ENCODE results near the gene GNL2. TPM values are rescaled to one million over a fixed set of nuclear protein-coding genes. Genes with fewer than 3 reads are reported as not detected.

Gene GNL2
- total and polyA plus RNA-seq, 11 donors: 19.4 to 76.7 (median 25.1) TPM

DNA sequence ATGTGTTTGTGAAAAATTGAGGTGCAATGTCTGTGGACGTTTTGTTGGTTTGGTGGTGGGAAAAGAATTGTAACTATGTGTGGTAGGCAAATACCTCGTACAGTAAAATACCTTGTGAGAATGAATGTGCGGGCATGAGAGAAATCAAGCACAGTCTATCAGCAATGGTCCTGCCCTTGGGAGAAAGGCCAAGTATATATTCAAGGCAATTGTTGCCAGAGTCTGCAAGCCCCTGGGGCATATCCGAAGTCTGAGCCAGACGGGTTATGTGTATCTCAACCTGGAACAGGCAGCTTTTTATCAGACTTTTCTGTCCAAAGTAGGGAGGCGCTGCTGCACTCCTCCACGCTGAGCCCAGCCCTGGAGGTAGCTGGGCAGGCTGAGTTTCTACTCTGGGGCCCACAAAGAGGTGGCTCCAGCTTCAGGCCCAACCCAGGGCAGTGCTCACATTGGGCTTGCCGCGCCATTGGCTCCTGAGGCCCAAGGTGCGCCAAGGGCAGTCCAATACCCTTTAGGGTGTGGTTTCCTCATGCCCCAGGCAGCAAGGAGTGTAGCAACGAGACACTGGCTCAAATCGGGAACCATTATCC lies 9.4 kb upstream of the GNL2 start:
- TF ChIP-seq, protein P1, sequence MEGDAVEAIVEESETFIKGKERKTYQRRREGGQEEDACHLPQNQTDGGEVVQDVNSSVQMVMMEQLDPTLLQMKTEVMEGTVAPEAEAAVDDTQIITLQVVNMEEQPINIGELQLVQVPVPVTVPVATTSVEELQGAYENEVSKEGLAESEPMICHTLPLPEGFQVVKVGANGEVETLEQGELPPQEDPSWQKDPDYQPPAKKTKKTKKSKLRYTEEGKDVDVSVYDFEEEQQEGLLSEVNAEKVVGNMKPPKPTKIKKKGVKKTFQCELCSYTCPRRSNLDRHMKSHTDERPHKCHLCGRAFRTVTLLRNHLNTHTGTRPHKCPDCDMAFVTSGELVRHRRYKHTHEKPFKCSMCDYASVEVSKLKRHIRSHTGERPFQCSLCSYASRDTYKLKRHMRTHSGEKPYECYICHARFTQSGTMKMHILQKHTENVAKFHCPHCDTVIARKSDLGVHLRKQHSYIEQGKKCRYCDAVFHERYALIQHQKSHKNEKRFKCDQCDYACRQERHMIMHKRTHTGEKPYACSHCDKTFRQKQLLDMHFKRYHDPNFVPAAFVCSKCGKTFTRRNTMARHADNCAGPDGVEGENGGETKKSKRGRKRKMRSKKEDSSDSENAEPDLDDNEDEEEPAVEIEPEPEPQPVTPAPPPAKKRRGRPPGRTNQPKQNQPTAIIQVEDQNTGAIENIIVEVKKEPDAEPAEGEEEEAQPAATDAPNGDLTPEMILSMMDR (IDR thresholded peaks at IDR 0.05): no peak
- TF ChIP-seq POLR2A (IDR thresholded peaks at IDR 0.05): no peak
- no peak overlapping the region for H3K27ac ChIP-seq
- H3K9me3 ChIP-seq: no peaks in the 10 kb centered on the region
- intact Hi-C loops (cut with DNase I): loop anchor here in 3 of 10 donors (2.0 to 10.0 kb wide), 3 partner anchors 72 to 1230 kb away; no protein-coding TSS in a partner anchor
- WGBS, 4 donors: 56 to 61% (median 59%) methylated on average over 12 of the region's 12 CpGs
- H3K27me3 ChIP-seq: peaks cover 0 to 27% (median 3%) of the 10 kb centered on the region in 9 donors
- ATAC-seq (no peak), DNase-seq (no peak)
- H3K4me1 ChIP-seq: peaks cover 0 to 4% (median 0%) of the 10 kb centered on the region in 12 donors
- no peaks in the 10 kb centered on the region for H3K36me3 ChIP-seq
- no peak overlapping the region for H3K4me3 ChIP-seq

DNA sequence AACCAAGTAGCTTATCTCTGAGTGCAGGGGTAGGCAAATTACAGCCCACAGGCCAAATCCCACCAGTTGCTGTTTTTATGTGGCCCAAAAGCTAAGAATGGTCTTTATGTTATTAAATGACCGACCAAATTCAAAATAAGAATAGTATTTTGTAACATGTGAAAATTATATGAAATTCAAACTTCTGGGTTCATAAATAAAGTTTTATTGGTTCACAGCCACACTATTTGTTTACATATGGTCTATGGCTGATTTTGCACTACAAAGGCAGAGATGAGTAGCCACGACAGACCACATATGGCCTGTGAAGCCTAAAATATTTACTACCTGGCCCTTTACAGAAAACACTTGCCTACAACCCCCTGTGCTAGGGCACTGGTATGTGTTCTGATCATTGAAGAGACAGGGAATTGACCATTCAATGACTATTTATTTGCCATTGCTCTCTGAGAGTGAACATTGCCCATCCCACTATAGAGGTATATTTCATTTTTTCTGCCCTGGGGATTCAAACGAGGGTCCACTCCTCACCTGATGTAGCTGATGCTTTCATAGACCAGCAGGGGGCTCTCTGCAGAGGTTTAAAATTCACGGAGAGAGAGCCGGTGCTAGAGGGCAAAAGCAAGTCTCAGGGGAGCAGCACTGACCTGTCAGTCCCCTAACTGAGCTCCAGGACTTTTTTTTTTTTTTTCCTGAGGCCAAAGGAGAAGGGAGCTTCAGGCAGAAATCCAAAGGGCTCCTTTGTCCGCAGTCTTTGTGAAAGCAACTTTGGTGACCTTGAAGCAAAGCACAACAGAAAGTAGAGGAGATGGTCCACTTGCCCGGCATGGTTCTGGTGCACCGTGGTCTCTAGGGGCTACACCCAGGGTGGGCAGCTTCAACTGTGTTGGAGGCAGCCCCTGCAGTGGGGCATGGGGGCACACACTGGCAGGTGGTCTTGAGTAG lies 7.3 kb upstream of the GNL2 start:
- H3K9me3 ChIP-seq: no peaks in the 10 kb centered on the region
- H3K27me3 ChIP-seq: peaks cover 0 to 27% (median 3%) of the 10 kb centered on the region in 9 donors
- H3K4me3 ChIP-seq: no peak overlapping the region
- peaks cover 0 to 4% (median 0%) of the 10 kb centered on the region in 12 donors for H3K4me1 ChIP-seq
- no peak for TF ChIP-seq POLR2A (IDR thresholded peaks at IDR 0.05)
- TF ChIP-seq, protein P1 (IDR thresholded peaks at IDR 0.05): peak; percentile 37 to 67 (median 58)
- 30 to 40% (median 38%) methylated on average over 8 of the region's 8 CpGs for WGBS, 4 donors
- no peak overlapping the region for H3K27ac ChIP-seq
- intact Hi-C loops (cut with DNase I): loop anchor here in 7 of 10 donors (1.0 to 10.0 kb wide), 4 partner anchors 79 to 1232 kb away; no protein-coding TSS in a partner anchor
- DNase-seq: no peak
- peak in 2 of 4 donors; percentile 42 to 49 for ATAC-seq
- H3K36me3 ChIP-seq: no peaks in the 10 kb centered on the region

DNA sequence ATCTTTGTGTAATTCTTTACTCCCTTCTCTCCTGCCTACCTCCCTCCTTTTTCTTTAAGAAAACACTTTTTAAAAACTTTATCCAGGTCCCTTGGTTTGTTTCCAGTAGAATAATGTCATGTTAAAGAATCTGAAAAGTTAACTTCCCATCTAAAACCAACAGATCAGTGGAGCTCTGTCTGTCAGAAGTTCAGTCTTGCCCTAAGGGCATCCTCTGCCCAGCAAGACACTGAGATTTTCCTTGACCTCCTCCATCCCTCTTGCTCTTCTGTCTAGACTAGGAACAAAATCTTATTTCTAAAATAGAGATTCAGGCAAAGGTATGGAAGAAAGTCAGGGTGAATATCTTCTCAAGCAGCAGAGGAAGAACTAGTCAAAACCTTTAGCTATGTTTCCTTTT lies 5.7 kb upstream of the GNL2 start:
- Histone ChIP-seq H3K4me1 (peaks cover 0 to 6% (median under 1%) of the 10 kb centered on the region in 12 donors), H3K27me3 (peaks cover 0 to 12% (median 0%) of the 10 kb centered on the region in 9 donors), H3K27ac (no peak overlapping the region), H3K9me3 (no peaks in the 10 kb centered on the region), H3K36me3 (no peaks in the 10 kb centered on the region), H3K4me3 (no peak overlapping the region)
- TF ChIP-seq, protein P1 (IDR thresholded peaks at IDR 0.05): no peak
- no peak for TF ChIP-seq POLR2A (IDR thresholded peaks at IDR 0.05)
- ATAC-seq (no peak), DNase-seq (no peak)
- intact Hi-C loops (cut with DNase I): loop anchor here in 6 of 10 donors (2.0 to 10.0 kb wide), 3 partner anchors 81 to 1233 kb away; no protein-coding TSS in a partner anchor

DNA sequence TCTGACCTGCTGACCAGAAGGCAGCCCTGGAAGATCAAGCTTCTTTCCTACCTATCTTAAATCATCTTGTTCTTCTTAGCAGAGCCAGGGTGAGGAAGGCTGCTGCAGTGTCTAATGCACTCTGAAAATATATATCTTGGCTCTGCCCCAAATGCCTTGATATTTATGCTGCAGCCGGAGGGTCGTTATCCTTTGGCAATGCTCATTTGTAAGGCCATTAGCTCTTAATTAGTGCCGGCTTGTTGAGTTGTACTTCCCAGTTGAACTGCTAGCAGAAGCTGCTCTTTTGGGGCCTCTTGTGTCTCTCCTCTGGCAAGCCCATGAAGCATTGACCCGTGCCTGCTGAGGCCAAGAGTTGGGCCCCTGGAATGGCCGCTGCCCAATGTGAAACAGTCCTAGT lies 4.2 kb upstream of the GNL2 start:
- peaks cover 0 to 3% (median 0%) of the 10 kb centered on the region in 9 donors for H3K27me3 ChIP-seq

More for the DNA sequence above, 4.2 kb upstream of the GNL2 start:
- DNase-seq: no peak
- Histone ChIP-seq H3K36me3 (no peaks in the 10 kb centered on the region), H3K4me1 (peaks cover 0 to 13% (median 7%) of the 10 kb centered on the region in 12 donors), H3K9me3 (no peaks in the 10 kb centered on the region), H3K27ac (no peak overlapping the region), H3K4me3 (no peak overlapping the region)
- TF ChIP-seq POLR2A (IDR thresholded peaks at IDR 0.05): no peak
- TF ChIP-seq, protein P1 (IDR thresholded peaks at IDR 0.05): no peak
- no peak for ATAC-seq
- 63 to 71% (median 69%) methylated on average over 5 of the region's 5 CpGs for WGBS, 4 donors
- intact Hi-C loops (cut with DNase I): loop anchor here in 9 of 10 donors (2.0 to 10.0 kb wide), 5 partner anchors 82 to 1235 kb away; partner anchors contain the start of genes C1orf122 (in 1 of the 9), CDCA8 (in 1 of the 9) and YRDC (in 1 of the 9)

Measured in heart left ventricle (tissue), 16 donors.